ENCODE data around the gene M1AP.

Gene M1AP

DNA sequence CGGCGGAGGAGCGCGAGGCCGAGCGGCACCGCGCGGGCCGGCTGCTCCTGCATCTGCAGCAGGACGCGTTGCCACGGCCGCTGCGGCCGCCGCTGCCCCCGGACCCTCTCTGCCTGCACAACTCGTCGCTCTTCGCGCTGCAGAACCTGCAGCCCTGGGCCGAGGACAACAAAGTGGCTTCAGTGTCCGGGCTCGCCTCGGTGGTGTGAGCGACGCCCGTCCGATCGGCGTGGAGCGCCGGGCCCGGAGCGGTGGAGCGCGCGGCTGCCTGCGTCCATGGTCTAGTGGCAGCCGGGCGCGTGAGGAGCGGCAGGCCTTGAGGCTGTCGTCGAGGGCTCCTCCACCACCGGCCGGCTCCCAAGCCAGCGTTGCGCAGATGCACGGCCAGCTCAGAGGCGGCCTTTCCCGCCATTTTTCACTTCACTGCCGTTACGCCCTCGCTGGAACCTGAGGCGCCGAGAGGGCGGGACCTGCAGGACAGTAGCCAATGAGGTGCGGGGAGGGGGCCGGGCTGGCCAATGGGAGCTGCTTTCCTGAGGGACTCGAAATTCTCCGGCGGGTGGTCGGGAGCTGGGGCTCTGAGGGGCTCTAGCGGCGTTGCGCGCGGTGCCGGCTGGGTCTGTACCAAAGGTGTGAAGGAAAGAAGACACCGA is 132.0 kb downstream of the M1AP start:
- no peak for DNase-seq

- no peak for DNase-seq
Observed at GRCh38 chr2:74515271-74515980, 132.7 kb downstream of the M1AP start.

GRCh38 chr2:74514368-74515270 is 133.5 kb downstream of the M1AP start, which contains the start of gene TLX2:
TSS of gene TLX2 (plus strand) at chr2:74514450. CDS start at chr2:74514807, 357 bp downstream.
- no peak for DNase-seq

DNA sequence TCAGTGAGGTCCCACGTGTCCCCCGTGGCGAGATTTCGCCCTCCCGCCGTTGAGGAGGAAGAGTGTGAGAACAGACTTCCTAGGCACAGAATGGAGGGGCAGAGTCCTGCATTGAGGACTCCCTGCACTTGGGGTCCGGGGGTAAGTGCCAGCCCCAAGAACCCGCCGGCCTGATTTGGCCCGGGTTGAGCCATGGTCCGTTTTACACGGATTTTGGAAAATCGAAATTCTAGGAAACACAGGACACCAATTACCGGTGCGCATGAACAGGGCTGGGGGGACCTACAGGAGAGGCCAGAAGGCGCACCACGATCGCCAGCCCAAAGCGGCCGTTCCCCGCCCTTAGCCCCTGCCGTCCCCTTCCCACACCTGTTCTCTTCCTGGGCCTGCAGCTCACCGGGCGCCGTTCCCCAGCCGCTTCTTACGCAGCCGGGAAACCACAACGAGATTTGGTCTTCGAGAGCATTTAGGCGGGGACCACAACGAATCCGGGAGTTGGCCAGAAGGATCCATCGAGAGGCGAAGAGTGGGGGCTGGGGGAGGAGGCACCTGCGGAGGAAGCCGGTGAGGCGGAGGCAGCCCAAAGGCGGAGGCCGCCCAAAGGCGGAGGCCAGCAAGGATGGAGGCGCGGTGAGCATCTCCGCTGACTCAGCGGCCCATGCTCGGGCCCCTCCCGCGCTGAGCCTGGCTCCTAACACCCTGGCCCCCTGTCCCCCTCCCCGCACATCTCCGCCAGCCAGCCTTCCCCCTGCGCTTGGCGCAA is 134.3 kb downstream of the M1AP start:
- no peak for DNase-seq

DNA sequence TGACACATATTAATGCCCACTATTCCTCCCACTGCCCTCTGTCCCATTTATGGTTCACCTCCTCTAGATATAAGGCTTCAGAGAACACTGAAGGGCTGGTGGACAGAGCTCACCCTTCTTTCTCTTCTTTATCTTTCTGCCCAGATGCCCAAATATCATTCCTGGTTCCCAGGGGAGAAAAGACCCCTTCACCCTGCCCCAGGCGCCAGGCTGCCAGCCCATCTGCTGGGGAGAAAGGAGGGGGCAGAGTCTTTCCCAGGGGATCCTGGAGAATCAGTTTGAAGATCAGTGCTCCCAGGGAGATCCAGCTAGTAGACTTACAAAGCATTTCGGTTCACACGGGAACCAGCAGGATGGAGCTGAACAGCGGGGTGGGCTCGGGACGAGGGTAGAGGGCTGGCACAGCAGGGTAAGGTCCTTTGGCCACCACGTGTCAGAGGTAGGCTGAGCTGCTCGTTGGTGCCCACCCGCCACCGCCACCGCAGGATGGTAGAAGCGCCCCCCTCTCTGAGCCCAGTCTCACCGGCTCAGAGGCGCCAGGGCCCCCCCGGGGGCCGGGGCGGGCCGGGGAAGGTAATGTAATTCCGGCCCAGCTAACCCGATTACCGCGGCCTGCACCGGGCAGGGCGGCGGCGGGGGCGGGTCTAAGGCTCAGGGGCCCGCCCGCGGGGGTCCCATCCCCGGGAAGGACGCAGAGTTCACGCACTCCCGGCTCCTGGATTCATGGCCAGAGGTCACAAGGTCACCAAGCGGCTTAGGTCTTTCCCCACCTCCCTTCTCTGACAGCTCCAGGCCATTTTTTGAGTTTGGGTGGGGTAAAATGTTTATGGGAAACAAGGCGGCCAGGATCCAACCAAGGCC is 135.2 kb downstream of the M1AP start:
- DNase-seq = no peak

- no peak for DNase-seq
Observed at GRCh38 chr2:74511104-74511989, 136.8 kb downstream of the M1AP start.

GRCh38 chr2:74510272-74510671 is 137.9 kb downstream of the M1AP start:
- no peak for DNase-seq

DNA sequence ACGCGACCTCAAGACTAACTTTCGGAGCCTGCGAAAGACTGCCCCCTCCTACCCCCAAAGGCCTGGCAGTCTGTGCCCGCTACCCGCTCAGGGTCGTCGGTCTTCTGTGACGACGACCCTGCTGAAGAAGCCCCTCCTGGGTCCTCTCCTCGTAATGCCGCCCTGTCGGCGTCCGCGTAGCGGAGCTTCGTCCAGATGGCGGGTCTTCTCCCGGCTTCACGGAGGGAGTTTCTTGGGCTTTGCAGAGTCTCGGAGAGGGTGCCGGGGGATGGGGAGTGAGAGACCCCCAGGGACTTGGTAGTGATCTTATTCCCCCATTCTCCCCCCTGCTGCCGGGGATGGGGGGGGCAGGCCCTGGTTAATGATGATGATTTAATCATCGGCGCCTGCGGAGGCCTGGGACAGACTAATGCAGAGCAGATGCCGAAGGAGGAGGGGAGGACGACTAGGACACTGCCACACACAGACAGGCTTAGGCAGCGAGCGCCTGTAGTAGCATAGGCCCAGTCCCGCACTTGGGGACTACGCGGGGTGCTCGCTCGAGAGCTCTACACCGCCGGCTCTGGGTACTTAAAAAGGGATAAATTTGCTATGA is 140.1 kb downstream of the M1AP start:
- no peak for DNase-seq

All from GDM1 (cell line).